Measurements from ENCODE around the gene SSC4D.

SSC4D gene

GRCh38 chr7:76386691-76387260, 22.7 kb downstream of the SSC4D start:
- H3K9me3 ChIP-seq (ENCODE audit: severe bottlenecking), result no peaks in the 10 kb centered on the region
- no peaks in the 10 kb centered on the region for H3K36me3 ChIP-seq (ENCODE audit: low read depth)
- no peak overlapping the region for H3K4me3 ChIP-seq (ENCODE audit: severe bottlenecking)
- ATAC-seq (ENCODE audit: low read depth) (no peak), DNase-seq (ENCODE audit: low spot score) (no peak)
- TF ChIP-seq, protein P1, sequence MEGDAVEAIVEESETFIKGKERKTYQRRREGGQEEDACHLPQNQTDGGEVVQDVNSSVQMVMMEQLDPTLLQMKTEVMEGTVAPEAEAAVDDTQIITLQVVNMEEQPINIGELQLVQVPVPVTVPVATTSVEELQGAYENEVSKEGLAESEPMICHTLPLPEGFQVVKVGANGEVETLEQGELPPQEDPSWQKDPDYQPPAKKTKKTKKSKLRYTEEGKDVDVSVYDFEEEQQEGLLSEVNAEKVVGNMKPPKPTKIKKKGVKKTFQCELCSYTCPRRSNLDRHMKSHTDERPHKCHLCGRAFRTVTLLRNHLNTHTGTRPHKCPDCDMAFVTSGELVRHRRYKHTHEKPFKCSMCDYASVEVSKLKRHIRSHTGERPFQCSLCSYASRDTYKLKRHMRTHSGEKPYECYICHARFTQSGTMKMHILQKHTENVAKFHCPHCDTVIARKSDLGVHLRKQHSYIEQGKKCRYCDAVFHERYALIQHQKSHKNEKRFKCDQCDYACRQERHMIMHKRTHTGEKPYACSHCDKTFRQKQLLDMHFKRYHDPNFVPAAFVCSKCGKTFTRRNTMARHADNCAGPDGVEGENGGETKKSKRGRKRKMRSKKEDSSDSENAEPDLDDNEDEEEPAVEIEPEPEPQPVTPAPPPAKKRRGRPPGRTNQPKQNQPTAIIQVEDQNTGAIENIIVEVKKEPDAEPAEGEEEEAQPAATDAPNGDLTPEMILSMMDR (IDR thresholded peaks at IDR 0.05; ENCODE audit: poor library complexity, severe bottlenecking), result no peak
- no peaks in the 10 kb centered on the region for H3K4me1 ChIP-seq (ENCODE audit: insufficient read depth, poor library complexity, severe bottlenecking)
- H3K27ac ChIP-seq (ENCODE audit: poor library complexity, severe bottlenecking), result no peak overlapping the region
- no peaks in the 10 kb centered on the region for H3K27me3 ChIP-seq (ENCODE audit: insufficient read depth, poor library complexity, severe bottlenecking)

- no peak for DNase-seq (ENCODE audit: low spot score)
- no peaks in the 10 kb centered on the region for H3K36me3 ChIP-seq (ENCODE audit: low read depth)
- TF ChIP-seq, protein P1 (IDR thresholded peaks at IDR 0.05; ENCODE audit: poor library complexity, severe bottlenecking), result no peak
- H3K4me1 ChIP-seq (ENCODE audit: insufficient read depth, poor library complexity, severe bottlenecking), result peaks cover 21% of the 10 kb centered on the region
- ATAC-seq (ENCODE audit: low read depth), result no peak
- H3K27ac ChIP-seq (ENCODE audit: poor library complexity, severe bottlenecking), result no peak overlapping the region
- H3K27me3 ChIP-seq (ENCODE audit: insufficient read depth, poor library complexity, severe bottlenecking), result no peaks in the 10 kb centered on the region
- no peaks in the 10 kb centered on the region for H3K9me3 ChIP-seq (ENCODE audit: severe bottlenecking)
- H3K4me3 ChIP-seq (ENCODE audit: severe bottlenecking), result no peak overlapping the region
These were observed 26.2 kb downstream of the SSC4D start for GRCh38 chr7:76383089-76383944.

GRCh38 chr7:76381814-76382213, 27.7 kb downstream of the SSC4D start:
- H3K9me3 ChIP-seq (ENCODE audit: severe bottlenecking), result no peaks in the 10 kb centered on the region
- H3K27me3 ChIP-seq (ENCODE audit: insufficient read depth, poor library complexity, severe bottlenecking), result no peaks in the 10 kb centered on the region
- DNase-seq (ENCODE audit: low spot score) (no peak), ATAC-seq (ENCODE audit: low read depth) (no peak)
- H3K36me3 ChIP-seq (ENCODE audit: low read depth), result no peaks in the 10 kb centered on the region
- H3K4me1 ChIP-seq (ENCODE audit: insufficient read depth, poor library complexity, severe bottlenecking), result peaks cover 21% of the 10 kb centered on the region
- peak overlapping the region; percentile 90 for H3K27ac ChIP-seq (ENCODE audit: poor library complexity, severe bottlenecking)
- TF ChIP-seq, protein P1 (IDR thresholded peaks at IDR 0.05; ENCODE audit: poor library complexity, severe bottlenecking), result no peak
- no peak overlapping the region for H3K4me3 ChIP-seq (ENCODE audit: severe bottlenecking)

- no peaks in the 10 kb centered on the region for H3K36me3 ChIP-seq (ENCODE audit: low read depth)
- peak overlapping the region; percentile 90 for H3K27ac ChIP-seq (ENCODE audit: poor library complexity, severe bottlenecking)
- ATAC-seq (ENCODE audit: low read depth) (no peak), DNase-seq (ENCODE audit: low spot score) (no peak)
- peaks cover 21% of the 10 kb centered on the region for H3K4me1 ChIP-seq (ENCODE audit: insufficient read depth, poor library complexity, severe bottlenecking)
- H3K9me3 ChIP-seq (ENCODE audit: severe bottlenecking), result no peaks in the 10 kb centered on the region
- TF ChIP-seq, protein P1 (IDR thresholded peaks at IDR 0.05; ENCODE audit: poor library complexity, severe bottlenecking), result no peak
- H3K4me3 ChIP-seq (ENCODE audit: severe bottlenecking), result no peak overlapping the region
- H3K27me3 ChIP-seq (ENCODE audit: insufficient read depth, poor library complexity, severe bottlenecking), result no peaks in the 10 kb centered on the region
These were observed 28.9 kb downstream of the SSC4D start for GRCh38 chr7:76380623-76380966.
